T follicular helper cell (primary cell): ENCODE results near the gene FREM3.
"Not testable (repeated sequence)": the region's sequence is repeated elsewhere in the genome, so short reads cannot be mapped to it uniquely, and the experiment has no call there.

ENCODE experiments used
- DNase-seq: peaks from one replicate; pipeline ENCODE4 v3.0.0-alpha.2; 2020; ENCODE audit warnings: low read depth

Gene FREM3

GRCh38 chr4:143575331-143575730, 125.1 kb downstream of the FREM3 start:
- DNase-seq = no peak

- no peak for DNase-seq
Measured at GRCh38 chr4:143564472-143564871, 136.0 kb downstream of the FREM3 start.

- peak; percentile 6 for DNase-seq
Measured at GRCh38 chr4:143559757-143560147, 140.7 kb downstream of the FREM3 start.

- peak; percentile 52 for DNase-seq
Measured at GRCh38 chr4:143558823-143559756, 141.4 kb downstream of the FREM3 start.

GRCh38 chr4:143558286-143558685, 142.2 kb downstream of the FREM3 start:
- DNase-seq = no peak

- DNase-seq = no peak
Measured at GRCh38 chr4:143555676-143556075, 144.8 kb downstream of the FREM3 start.

- DNase-seq = no peak
Measured at GRCh38 chr4:143554728-143555597, 145.5 kb downstream of the FREM3 start.

- no peak for DNase-seq
Measured at GRCh38 chr4:143549928-143550327, 150.5 kb downstream of the FREM3 start.

GRCh38 chr4:143539670-143540023, 160.8 kb downstream of the FREM3 start:
- no peak for DNase-seq

- no peak for DNase-seq
Measured at GRCh38 chr4:143538979-143539669, 161.4 kb downstream of the FREM3 start.

GRCh38 chr4:143531788-143532491, 168.5 kb downstream of the FREM3 start:
- DNase-seq = no peak

GRCh38 chr4:143531380-143531779, 169.1 kb downstream of the FREM3 start:
- DNase-seq = no peak

- DNase-seq = not testable (repeated sequence)
Measured at GRCh38 chr4:143528046-143528445, 172.4 kb downstream of the FREM3 start.
